Esophagus muscularis mucosa (tissue), 4 donors: ENCODE measurements around the gene CD7. TPM values are rescaled to one million over a fixed set of nuclear protein-coding genes. Genes with fewer than 3 reads are reported as not detected.

ENCODE experiments used
- DNase-seq: peaks from one replicate; pipeline ENCODE4 v3.0.0-alpha.2; 2017; ENCODE audit errors: extremely low spot score
- H3K27ac ChIP-seq, 4 donors: fragments of 200-600 bp; sonication (generic); replicated peaks in 1 of 4; 1 replicate in 3 of 4; 2 replicates in 1 of 4; pipeline ENCODE4 v1.5.1; 2016 to 2019; ENCODE audit warnings: mild to moderate bottlenecking in 1 of 4
- H3K27me3 ChIP-seq, 4 donors: fragments of 200-600 bp; sonication (generic); one replicate each; pipeline versions ENCODE4 v1.5.1 to v1.6.0; 2016 to 2019
- H3K36me3 ChIP-seq, 4 donors: fragments of 200-600 bp; sonication (generic); one replicate each; pipeline ENCODE4 v1.5.1; 2016 to 2019
- H3K4me1 ChIP-seq, 4 donors: fragments of 200-600 bp; sonication (generic); one replicate each; pipeline ENCODE4 v1.5.1; 2016 to 2019
- H3K4me3 ChIP-seq, 4 donors: fragments of 200-600 bp; sonication (generic); 1 replicate in 2 of 4; 2 replicates in 2 of 4; pipeline ENCODE4 v1.5.1; 2016 to 2019; ENCODE audit warnings: mild to moderate bottlenecking in 4 of 4, moderate library complexity in 1 of 4
- H3K9me3 ChIP-seq, 4 donors: fragments of 200-600 bp; sonication (generic); 1 replicate in 3 of 4; 2 replicates in 1 of 4; pipeline ENCODE4 v1.5.1; 2016 to 2019
- CTCF ChIP-seq, 3 experiments: fragments of 200-600 bp in 2 of 3; fragments of 450-650 bp in 1 of 3; sonication (generic) in 2 of 3; IDR thresholded peaks; one replicate each; pipeline ENCODE4 v1.5.1; 2017 to 2019; ENCODE audit warnings: antibody characterized with exemption in 3 of 3, mild to moderate bottlenecking in 2 of 3, moderate library complexity in 1 of 3
- EP300 ChIP-seq: sonication (generic); formaldehyde crosslinking; IDR thresholded peaks from one replicate; pipeline ENCODE4 v1.6.1; 2017; ENCODE audit warnings: antibody characterized with exemption
- POLR2A ChIP-seq: fragments of 450-650 bp; IDR thresholded peaks from one replicate; pipeline ENCODE4 v1.6.1; 2017; ENCODE audit warnings: antibody characterized with exemption, moderate library complexity, mild to moderate bottlenecking, low read depth
- POLR2AphosphoS5 ChIP-seq, 2 donors: sonication (generic); formaldehyde crosslinking; IDR thresholded peaks; one replicate each; pipeline ENCODE4 v1.6.1; 2017; ENCODE audit warnings: antibody characterized with exemption in 2 of 2
- WGBS: methylation state at CpG from one replicate; pipeline ENCODE4 v1.1.5; 2018; 5-methylcytosine and 5-hydroxymethylcytosine counted together
- intact Hi-C: fragments of 100-400 bp; cut with DNase I; formaldehyde crosslinking; loops from one replicate; pipeline ENCODE4 v1.15.1; 2023
- total RNA-seq, 4 donors: library from RNA; depleted of rRNA; stranded (reverse); fragments of >200 nt; gene quantifications; one replicate each; pipeline versions ENCODE4 v1.1.0 to v1.2.1, GENCODE V29; 2016

Gene CD7
- total RNA-seq, 4 donors from 2014 or later: 0.91 to 5.7 (median 2.0) TPM; not detected in 1

GRCh38 chr17:82269882-82270500, 47.4 kb downstream of the CD7 start:
- Histone ChIP-seq H3K36me3 (peaks cover 19 to 55% (median 36%) of the 10 kb centered on the region in 4 donors), H3K4me1 (peaks cover 78 to 90% (median 88%) of the 10 kb centered on the region in 4 donors), H3K27ac (peak overlapping the region; percentile 87 to 100 (median 100)), H3K27me3 (no peaks in the 10 kb centered on the region), H3K4me3 (no peak overlapping the region), H3K9me3 (no peaks in the 10 kb centered on the region)
- intact Hi-C loops: no loop called here
- TF ChIP-seq POLR2A (no peak), POLR2AphosphoS5 (IDR thresholded peaks at IDR 0.05) (no peak), CTCF (IDR thresholded peaks at IDR 0.05) (no peak), EP300 (no peak)
- no peak for DNase-seq
- WGBS: 79% methylated on average over 11 of the region's 13 CpGs

GRCh38 chr17:82269138-82269881, 48.1 kb downstream of the CD7 start:
- TF ChIP-seq EP300: no peak
- no peak for TF ChIP-seq POLR2AphosphoS5 (IDR thresholded peaks at IDR 0.05)
- no peak for TF ChIP-seq CTCF (IDR thresholded peaks at IDR 0.05)
- no peak for TF ChIP-seq POLR2A
- no peak for DNase-seq
- Histone ChIP-seq H3K27ac (peak overlapping the region; percentile 87 to 100 (median 100)), H3K27me3 (no peaks in the 10 kb centered on the region), H3K36me3 (peaks cover 26 to 62% (median 42%) of the 10 kb centered on the region in 4 donors), H3K4me3 (no peak overlapping the region), H3K9me3 (no peaks in the 10 kb centered on the region), H3K4me1 (peaks cover 75 to 87% (median 83%) of the 10 kb centered on the region in 4 donors)
- 73% methylated on average over 6 of the region's 10 CpGs for WGBS
- intact Hi-C loops: no loop called here

GRCh38 chr17:82267575-82268379, 49.6 kb downstream of the CD7 start:
- Histone ChIP-seq H3K9me3 (no peaks in the 10 kb centered on the region), H3K27me3 (no peaks in the 10 kb centered on the region), H3K4me1 (peaks cover 67 to 90% (median 82%) of the 10 kb centered on the region in 4 donors), H3K4me3 (peak overlapping the region; percentile 21 to 49 (median 32)), H3K36me3 (peaks cover 28 to 78% (median 58%) of the 10 kb centered on the region in 4 donors), H3K27ac (peak overlapping the region; percentile 87 to 100 (median 100))
- intact Hi-C loops: no loop called here
- peak; percentile 98 for DNase-seq
- 12% methylated on average over 14 of the region's 21 CpGs for whole genome bisulfite sequencing
- no peak for TF ChIP-seq POLR2A
- TF ChIP-seq POLR2AphosphoS5 (IDR thresholded peaks at IDR 0.05): peak; percentile 73 to 96
- no peak for TF ChIP-seq EP300
- peak in 1 of 3 experiments; percentile 5 for TF ChIP-seq CTCF (IDR thresholded peaks at IDR 0.05)

GRCh38 chr17:82266142-82266541, 51.3 kb downstream of the CD7 start:
- 75% methylated on average over 10 of the region's 10 CpGs for WGBS
- H3K27ac ChIP-seq: peak overlapping the region; percentile 87 to 100 (median 100)
- no peak overlapping the region for H3K4me3 ChIP-seq
- intact Hi-C loops: no loop called here
- H3K9me3 ChIP-seq: no peaks in the 10 kb centered on the region
- no peaks in the 10 kb centered on the region for H3K27me3 ChIP-seq
- H3K36me3 ChIP-seq: peaks cover 29 to 82% (median 66%) of the 10 kb centered on the region in 4 donors
- peaks cover 52 to 85% (median 76%) of the 10 kb centered on the region in 4 donors for H3K4me1 ChIP-seq
- TF ChIP-seq POLR2AphosphoS5 (IDR thresholded peaks at IDR 0.05): no peak
- TF ChIP-seq POLR2A: no peak
- no peak for TF ChIP-seq EP300
- TF ChIP-seq CTCF (IDR thresholded peaks at IDR 0.05): no peak
- no peak for DNase-seq

Other genes with a start within 250 kb of the CD7 start
- gene FASN, start 219.4 kb downstream of the CD7 start, total RNA-seq: 10 to 100 TPM; 30.3 to 63.6 (median 44.8) TPM
- 10 to 100 TPM in 3 of 4 donors, 1 to 10 TPM in 1; 8.4 to 21.6 (median 16.4) TPM for gene CCDC57, start 104.8 kb downstream of the CD7 start, total RNA-seq
- gene SLC16A3, start 88.6 kb downstream of the CD7 start, total RNA-seq: 10 to 100 TPM; 17.0 to 28.8 (median 23.4) TPM
- gene CSNK1D, start 43.9 kb downstream of the CD7 start, total RNA-seq: 10 to 100 TPM; 47.2 to 65.5 (median 61.0) TPM
- 10 to 100 TPM in 3 of 4 donors, 1 to 10 TPM in 1; 10.0 to 41.1 (median 22.2) TPM for gene SECTM1, start 16.2 kb upstream of the CD7 start, total RNA-seq
- gene TEX19, start 41.6 kb upstream of the CD7 start, total RNA-seq: not detected
- not detected for gene UTS2R, start 54.2 kb upstream of the CD7 start, total RNA-seq
- 10 to 100 TPM; 15.7 to 27.1 (median 20.6) TPM for gene HEXD, start 100.7 kb upstream of the CD7 start, total RNA-seq
- 10 to 100 TPM; 21.6 to 35.3 (median 28.5) TPM for gene OGFOD3, start 101.0 kb upstream of the CD7 start, total RNA-seq
- gene CYBC1, start 133.1 kb upstream of the CD7 start, total RNA-seq: 10 to 100 TPM; 40.7 to 78.3 (median 69.7) TPM
- 10 to 100 TPM; 26.2 to 30.9 (median 29.3) TPM for gene NARF, start 141.1 kb upstream of the CD7 start, total RNA-seq
- gene FOXK2, start 202.1 kb upstream of the CD7 start, total RNA-seq: 10 to 100 TPM; 27.0 to 51.6 (median 45.3) TPM